GM19099 (cell line): ENCODE measurements around the gene GAL3ST2.

Experiments used
- POLR2A ChIP-seq: IDR thresholded peaks from 3 replicates; pipeline ENCODE4 v1.6.1; 2011; ENCODE audit warnings: low read depth; ENCODE audit not compliant: insufficient read length; ENCODE audit errors: extremely low read depth

GAL3ST2 gene

GRCh38 chr2:241817126-241817820 lies 40.7 kb downstream of the GAL3ST2 start:
- no peak for TF ChIP-seq POLR2A

GRCh38 chr2:241818229-241818942 lies 41.8 kb downstream of the GAL3ST2 start:
- TF ChIP-seq POLR2A: no peak

GRCh38 chr2:241818943-241819270 lies 42.3 kb downstream of the GAL3ST2 start:
- TF ChIP-seq POLR2A: no peak

DNA sequence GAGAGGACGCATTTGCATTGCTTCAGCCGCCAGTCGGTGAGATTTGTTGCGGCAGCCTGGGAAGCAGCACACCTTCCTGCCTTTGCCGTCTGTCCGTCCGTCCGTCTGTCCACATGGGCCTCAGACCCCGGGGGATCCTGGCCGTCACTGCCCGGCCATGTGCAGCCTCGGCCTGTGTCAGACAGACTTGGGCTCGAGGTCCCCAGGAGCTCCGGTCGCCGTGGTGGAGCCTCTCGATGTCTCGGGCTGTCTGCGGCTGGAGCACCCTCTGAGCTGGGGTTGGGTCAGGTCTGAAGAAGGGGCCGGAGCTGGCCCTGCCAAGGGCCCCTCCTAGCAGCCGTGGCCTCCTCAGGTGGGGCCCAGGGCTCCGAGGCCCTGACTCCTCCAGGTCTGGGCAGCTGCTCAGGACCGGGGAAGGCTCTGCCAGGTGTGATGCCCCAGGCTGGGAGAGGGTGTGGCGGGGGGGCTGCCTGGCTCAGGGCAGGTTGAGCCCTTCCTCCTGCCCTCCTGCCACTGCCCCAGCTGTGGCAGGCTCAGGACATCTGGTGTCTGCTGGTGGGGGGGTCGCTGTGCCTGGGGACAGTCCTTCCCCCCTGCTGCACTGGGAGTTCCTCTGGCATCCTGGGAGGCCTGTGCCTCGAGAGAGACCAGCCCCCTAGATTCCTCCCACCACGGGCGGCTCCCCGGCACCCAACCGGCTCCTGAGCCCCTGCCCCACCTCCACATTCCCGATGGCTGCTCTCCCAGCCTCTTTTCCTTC lies 44.2 kb downstream of the GAL3ST2 start:
- TF ChIP-seq POLR2A: no peak

GRCh38 chr2:241821460-241822263 lies 45.0 kb downstream of the GAL3ST2 start:
- TF ChIP-seq POLR2A: no peak

DNA sequence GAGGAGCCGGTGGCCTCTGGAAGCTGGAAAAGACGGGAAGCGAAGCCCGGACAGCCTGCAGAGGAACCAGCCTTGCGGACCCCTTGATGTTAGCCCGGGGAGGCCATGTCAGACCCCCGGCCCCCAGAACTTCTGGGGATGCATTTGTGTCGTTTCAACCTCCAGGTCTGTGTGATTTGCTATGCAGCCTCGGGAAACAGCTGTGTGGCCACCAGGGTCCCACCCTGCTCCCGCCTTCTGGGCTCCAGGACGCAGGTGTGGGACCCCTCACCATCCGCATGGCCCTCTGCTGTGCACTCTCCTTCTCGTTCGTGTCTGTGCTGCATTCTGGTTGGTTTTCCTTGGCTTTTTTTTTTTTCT lies 45.6 kb downstream of the GAL3ST2 start:
- no peak for TF ChIP-seq POLR2A

- TF ChIP-seq POLR2A: no peak
These were observed 50.8 kb downstream of the GAL3ST2 start for GRCh38 chr2:241827394-241827793.

- no peak for TF ChIP-seq POLR2A
These were observed 56.6 kb downstream of the GAL3ST2 start for GRCh38 chr2:241833101-241833663.

DNA sequence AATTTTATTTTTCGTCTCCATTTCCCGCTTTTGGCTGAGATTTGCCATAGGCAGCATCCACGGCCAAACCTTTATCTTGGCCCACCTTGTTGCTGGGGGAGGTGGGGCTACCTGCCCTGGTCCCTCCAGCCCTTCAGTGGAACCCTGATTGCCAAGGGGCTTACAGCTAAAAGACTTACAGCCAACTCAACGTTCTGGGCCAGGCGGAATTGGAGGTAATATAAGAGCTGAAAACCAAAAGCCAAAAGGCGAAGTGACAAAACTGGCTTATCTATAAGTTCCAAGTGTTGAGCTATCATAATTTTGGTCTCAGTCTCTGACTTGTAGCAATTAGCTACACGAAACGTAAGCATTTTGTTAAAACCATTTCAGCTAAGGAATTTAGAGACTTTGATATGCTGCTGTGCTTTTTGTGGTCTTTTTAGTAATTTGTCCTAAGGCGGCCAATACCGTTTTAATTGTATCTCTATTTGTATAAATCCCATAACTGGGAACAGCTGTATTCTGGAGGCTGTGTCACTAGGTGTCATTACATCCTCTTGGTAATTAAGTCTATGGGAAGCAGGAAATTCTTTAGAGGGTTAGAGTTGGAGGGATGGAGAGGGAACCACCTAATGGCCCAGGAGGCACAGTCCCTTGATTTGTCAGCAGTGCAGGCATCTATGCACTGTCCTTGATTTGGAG lies 58.0 kb downstream of the GAL3ST2 start:
- no peak for TF ChIP-seq POLR2A

- no peak for TF ChIP-seq POLR2A
These were observed 59.0 kb downstream of the GAL3ST2 start for GRCh38 chr2:241835611-241836010.

GRCh38 chr2:241836292-241836691 lies 59.7 kb downstream of the GAL3ST2 start:
- no peak for TF ChIP-seq POLR2A

- no peak for TF ChIP-seq POLR2A
These were observed 60.8 kb downstream of the GAL3ST2 start for GRCh38 chr2:241837197-241837965.
